Sigmoid colon (tissue), 4 donors: ENCODE measurements around the gene GAL3ST2.

Experiments
- EP300 ChIP-seq, 4 donors: sonication (generic); formaldehyde crosslinking; IDR thresholded peaks; one replicate each; pipeline ENCODE4 v1.6.1; 2017; ENCODE audit warnings: antibody characterized with exemption in 4 of 4
- POLR2AphosphoS5 ChIP-seq, 4 donors: sonication (generic); formaldehyde crosslinking; IDR thresholded peaks; one replicate each; pipeline ENCODE4 v1.6.1; 2017; ENCODE audit warnings: antibody characterized with exemption in 4 of 4
- TF ChIP-seq, protein P1 (sequence below), 4 experiments: fragments of 450-650 bp in 3 of 4; fragments of 200-600 bp in 1 of 4; IDR thresholded peaks; one replicate each; pipeline ENCODE4 v1.5.1; 2016 to 2019; ENCODE audit warnings: antibody characterized with exemption in 4 of 4, mild to moderate bottlenecking in 3 of 4, moderate library complexity in 2 of 4

- TF ChIP-seq, protein P1, sequence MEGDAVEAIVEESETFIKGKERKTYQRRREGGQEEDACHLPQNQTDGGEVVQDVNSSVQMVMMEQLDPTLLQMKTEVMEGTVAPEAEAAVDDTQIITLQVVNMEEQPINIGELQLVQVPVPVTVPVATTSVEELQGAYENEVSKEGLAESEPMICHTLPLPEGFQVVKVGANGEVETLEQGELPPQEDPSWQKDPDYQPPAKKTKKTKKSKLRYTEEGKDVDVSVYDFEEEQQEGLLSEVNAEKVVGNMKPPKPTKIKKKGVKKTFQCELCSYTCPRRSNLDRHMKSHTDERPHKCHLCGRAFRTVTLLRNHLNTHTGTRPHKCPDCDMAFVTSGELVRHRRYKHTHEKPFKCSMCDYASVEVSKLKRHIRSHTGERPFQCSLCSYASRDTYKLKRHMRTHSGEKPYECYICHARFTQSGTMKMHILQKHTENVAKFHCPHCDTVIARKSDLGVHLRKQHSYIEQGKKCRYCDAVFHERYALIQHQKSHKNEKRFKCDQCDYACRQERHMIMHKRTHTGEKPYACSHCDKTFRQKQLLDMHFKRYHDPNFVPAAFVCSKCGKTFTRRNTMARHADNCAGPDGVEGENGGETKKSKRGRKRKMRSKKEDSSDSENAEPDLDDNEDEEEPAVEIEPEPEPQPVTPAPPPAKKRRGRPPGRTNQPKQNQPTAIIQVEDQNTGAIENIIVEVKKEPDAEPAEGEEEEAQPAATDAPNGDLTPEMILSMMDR (IDR thresholded peaks at IDR 0.05), result no peak
- no peak for TF ChIP-seq EP300 (IDR thresholded peaks at IDR 0.05)
- no peak for TF ChIP-seq POLR2AphosphoS5 (IDR thresholded peaks at IDR 0.05)
Measured at GRCh38 chr2:241835611-241836010, 59.0 kb downstream of the GAL3ST2 start.
